G401.6 (cell line): ENCODE results near the gene R3HCC1L.

ENCODE experiments used
- FAIRE-seq: peaks from 2 replicates; lab custom pipeline; 2012; peaks lifted over from hg19 to GRCh38; lab: Jason Lieb, UNC

Gene R3HCC1L

DNA sequence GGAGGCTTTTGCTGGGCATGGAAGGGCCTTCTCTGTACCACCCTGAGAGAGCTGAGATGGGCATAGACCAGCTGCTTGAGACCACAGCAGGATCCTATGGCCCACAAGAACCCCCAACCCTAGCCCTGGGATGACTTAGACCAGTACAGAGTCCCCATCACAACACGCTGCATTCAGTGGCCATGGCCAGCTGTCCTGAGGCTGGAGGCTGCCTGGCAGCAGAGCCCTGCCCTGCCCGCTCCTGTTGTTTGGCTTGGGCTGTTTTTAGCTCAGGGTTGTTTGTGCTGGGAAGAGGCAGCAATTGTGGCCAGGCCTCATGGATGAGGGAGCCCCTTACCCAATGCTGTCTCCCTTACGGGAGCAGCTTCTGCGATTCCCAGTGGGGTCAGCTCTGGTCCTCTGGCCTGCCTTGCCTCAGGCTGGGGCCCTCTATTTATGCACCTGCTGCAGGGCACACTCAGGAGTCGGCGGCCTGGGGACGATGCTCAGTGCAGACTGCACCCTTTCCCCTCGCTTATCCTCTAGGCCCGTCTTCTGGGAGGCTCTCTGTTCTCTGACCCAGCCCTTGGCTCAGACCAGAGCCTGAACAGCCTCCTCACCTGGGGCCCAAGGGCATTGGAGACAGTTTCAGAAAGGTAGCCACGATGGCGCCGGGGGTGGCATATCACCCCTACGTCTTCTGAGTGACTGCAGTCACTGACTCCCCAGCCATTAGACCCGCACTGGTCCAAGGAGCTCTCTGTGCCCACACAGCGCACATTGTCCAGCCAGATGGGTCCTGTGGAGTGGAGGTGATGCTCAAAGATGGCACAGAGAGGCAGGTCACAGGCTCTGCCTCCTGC is 127.2 kb downstream of the R3HCC1L start:
- no peak for FAIRE-seq

DNA sequence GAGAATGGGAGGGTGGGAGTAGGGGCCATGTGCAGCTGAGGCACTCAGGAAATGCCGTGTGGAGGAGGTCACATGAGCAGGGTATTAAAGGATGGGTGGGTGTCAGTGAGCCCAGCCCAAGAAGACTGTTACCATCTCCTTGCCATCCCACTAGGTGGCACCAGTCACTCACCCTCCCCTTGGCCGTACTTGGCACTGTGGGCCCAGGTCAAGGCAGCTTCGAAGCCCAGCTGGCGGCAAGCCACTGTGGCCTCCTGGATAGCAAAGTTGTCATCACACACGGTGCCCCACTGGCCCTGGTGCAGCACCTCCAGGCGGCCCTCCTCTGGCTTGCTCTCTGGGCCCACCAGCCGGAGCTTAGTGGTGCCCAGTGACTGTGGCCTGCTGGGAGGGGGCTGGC is 128.1 kb downstream of the R3HCC1L start:
- no peak for FAIRE-seq

DNA sequence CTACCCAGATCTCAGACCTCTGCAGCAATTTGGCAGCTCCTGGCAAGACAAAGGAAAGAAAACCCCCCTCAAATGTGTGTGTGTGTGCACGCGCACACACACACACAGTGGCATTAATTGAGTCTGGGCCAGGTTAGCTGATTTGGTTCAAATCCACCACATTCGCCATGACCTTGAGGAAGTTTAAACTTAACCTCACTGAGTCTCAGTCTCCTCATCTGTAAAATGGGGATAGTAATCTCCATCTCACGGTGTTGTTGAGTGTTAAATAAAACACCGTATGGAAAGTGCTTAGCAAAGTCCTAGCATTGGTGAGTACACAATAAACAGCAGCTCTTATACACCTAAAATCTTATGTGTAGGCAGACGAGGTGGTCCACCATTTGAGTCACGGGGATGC is 128.6 kb downstream of the R3HCC1L start:
- no peak for FAIRE-seq

DNA sequence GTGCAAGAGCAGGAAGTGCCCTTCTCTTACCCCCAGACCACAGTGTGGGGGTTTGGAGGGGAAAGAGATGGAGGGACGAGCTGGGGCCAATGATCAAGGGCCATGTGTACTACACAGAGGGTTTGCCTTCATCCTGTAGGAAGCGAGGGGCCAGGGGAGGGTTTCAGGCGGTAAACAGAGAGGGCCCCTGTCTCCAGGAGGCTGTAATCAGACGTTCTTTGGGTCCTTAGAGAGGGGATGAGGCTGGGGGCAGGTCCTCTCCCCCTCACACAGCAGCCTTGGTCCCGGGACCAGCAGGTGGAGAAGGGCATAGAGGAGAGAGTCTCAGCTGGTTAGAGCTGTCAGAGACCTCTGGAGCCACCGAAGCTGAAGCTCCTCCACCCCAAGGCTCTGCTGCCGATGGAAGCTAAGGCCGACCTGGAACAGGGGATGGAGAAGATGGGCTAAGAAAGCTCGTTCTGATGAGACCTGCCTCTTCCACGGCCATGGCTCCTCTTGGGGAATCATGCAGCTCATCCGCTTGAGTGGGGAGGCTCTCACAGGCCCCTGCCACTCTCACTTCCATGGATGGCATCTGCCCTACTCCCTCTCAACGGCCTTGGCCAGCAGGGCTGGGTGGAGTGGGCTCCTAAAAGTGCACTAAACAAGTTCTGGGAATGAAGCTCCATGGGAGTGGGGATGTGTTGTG is 130.1 kb downstream of the R3HCC1L start:
- no peak for FAIRE-seq

DNA sequence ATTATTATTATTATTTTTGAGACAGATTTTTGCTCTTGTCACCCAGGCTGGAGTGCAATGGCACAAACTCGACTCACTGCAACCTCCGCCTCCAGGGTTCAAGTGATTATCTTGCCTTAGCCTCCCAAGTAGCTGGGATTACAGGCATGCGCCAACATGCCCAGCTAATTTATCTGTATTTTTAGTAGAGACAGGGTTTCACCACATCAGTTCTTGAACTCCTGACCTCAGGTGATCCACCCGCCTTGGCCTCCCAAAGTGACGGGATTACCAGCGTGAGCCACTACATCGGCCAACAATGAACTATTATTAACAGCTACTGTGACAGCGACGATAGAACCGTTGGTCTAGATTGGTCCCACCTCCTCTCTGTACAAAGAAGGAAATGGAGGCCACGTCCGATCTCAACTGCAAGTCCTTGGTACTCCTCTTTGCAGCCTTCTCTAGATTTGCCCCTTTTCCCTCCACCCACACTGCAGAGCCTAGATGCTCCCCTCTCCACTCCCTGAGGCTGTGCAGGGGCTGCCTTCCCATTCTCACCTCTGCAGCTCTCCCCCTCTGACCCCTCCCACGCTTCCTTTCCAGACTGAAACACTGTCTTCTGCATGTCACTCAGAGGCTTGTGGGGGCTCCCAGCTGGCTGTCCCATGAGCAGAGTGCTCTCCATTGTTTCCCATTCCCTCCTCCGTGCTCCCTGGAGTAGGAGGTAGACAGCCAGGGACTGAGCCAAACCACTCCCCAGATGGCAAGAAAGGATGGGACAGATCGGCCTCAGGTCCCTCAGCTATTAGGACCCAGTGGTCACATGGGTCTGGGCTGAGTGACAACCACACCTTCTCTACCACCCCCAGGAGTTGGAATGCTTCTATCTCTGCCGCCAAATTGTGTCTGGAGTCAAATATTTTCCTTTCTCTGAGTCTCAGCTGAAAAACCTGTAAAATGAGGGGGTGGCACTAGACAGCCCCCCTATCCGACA is 131.2 kb downstream of the R3HCC1L start:
- FAIRE-seq, result no peak

DNA sequence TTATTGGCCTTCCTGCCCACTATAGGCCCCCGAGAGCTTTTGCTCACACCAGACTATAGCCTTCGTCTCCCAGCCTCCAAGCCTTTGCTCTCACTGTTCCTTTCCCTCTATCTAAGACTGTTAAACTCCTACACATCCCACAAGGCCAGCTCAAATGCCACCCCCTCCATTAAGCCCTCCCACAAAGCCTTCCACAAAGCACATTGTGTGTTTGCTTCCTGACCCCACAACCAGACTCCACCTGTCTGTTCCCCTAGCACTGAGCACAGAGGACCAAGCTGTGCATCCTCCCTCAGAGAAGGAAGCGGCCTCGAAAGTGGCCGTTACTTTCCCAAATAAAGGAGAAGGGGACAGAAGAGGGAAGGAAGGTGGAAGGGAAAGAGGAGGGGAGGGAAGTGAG is 132.2 kb downstream of the R3HCC1L start:
- no peak for FAIRE-seq

DNA sequence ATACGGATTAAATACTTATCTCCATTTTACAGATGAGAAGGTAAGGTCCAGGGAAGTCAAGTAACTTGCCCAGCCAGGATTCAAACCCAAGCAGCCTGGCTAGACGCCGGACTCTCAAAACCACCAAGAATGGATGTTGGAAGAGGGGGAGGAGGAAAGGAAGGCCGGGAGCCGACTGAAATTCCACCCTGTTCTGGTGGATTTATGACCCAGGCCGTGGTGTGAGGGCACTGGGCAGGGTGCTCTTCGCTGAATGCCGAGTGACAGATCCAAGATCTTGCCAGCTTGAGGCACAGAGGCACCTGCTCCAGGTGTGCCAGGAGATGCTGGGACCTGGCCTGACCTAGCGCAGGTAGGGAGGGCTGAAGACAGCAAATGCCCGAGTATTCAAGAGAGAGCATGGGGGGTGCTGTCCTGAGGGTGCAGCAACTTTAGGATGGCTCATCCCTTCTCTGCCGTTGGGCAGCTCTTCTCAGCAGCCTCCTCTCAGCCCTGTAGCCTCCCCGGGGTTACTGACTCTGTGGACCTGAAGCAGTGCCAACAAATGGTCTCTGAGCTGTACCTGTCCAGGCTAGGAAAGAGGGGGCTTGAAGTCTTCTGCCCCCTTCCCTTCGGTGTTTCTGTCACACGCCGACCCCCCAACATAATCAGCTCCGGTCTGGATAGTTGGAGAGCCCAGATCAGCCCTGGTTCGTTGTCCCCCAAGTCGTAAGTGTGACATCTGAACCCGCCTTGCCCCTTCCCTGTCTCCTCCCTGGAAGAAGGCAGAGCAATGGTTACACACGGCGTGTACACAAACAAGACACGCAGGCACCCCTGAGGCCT is 132.8 kb downstream of the R3HCC1L start:
- no peak for FAIRE-seq

DNA sequence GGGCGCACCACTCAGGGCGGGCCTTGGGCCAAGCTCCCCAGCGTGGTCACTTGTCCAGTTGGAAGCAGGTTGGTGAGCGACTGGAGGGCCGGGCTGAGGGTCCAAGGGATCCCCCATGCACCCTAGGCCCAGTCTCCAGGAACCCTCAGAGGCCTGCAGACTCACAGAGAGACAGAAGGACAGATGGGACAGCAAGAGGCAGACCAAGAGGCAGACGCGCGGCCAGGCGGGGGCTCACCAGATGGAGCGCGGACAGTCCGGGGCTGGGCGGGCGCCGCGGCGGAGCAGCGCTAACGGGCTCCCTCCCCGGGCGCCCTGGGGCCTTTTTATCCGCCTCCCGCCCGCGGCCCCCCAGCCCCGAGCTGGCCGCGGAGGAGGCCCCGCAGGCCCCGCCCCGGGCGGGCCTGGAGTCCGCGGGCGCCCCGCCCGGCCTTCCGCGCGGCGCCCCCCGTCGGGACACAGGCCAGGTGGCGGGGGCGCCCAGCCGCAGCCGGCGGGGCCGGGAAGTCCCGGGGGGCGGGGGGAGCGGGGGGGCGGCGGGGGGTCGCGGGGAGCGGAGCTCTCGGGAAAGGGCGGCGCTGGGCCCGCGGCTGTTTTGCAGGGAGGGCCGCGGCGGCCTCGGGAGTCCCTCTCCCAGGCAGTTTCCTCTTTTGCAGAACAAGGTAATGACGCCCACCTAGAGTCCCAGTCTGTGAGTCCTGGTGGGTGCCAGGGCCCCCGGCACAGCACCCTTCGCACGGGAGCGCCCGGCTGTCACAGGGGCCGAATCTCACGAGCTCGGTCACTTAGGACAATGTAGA is 133.6 kb downstream of the R3HCC1L start, which contains the start of gene LOXL4:
LOXL4 (minus strand) TSS at position 301 of the 800 bp plus-strand sequence. CDS start 5,175 bp downstream, outside the sequence.
- no peak for FAIRE-seq

DNA sequence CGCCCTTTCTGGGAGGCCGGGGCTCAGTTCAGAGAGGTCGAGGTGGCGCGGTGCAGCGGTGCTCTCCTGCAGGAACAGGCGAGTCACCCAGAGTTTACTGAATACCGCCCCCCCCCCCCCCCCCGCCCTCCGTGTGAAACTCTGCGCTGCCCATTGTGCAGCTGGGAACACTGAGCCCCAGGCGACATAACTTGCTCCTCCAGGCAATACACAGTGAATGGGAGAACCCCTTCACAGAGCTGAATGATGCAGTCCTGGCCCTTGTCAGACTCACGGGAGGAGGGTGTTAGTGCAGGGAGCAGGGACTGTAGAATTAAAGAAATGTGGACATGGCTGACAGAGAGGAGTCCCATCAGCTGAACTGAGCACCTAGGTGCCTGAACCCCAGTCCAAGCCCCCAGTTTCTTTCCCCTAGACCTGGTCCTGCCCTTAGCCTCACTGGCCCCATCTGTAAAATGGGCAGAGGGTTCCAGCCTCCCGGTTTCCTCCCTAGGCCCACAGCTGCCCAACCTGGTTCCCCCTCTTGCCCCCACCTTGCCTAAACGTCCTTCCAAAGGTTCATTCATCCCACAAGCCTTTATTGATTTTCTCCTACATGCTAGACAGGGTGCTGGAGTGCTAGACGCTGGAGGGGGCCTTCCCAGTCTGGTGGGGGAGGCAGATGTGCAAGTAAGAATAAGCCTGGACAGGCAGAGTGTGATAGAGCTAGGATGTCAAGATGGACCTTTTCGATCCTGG is 134.4 kb downstream of the R3HCC1L start:
- no peak for FAIRE-seq

DNA sequence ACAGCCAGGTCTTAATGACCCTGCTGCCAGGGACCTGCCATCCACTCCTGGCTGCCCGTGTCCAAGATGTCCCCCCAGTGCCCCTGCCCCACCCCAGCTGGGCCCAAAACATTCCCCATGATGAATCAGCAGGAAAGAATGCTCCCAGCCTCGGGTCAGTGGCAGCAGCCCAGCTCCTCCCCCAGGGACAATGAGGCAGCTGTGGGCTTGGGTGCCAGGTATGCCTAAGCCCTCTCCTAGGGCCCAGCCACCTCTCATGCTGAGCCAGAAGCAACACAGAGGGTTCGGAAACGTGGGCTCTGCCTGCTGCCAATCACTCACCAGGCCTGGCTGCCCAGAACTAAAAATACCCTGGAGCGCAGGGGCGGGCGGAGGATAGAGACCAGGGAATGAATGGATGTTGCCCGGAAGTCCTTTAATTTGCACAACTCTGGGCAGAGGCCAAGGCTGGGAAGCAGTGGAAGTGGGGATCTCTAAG is 135.0 kb downstream of the R3HCC1L start:
- FAIRE-seq, result no peak

DNA sequence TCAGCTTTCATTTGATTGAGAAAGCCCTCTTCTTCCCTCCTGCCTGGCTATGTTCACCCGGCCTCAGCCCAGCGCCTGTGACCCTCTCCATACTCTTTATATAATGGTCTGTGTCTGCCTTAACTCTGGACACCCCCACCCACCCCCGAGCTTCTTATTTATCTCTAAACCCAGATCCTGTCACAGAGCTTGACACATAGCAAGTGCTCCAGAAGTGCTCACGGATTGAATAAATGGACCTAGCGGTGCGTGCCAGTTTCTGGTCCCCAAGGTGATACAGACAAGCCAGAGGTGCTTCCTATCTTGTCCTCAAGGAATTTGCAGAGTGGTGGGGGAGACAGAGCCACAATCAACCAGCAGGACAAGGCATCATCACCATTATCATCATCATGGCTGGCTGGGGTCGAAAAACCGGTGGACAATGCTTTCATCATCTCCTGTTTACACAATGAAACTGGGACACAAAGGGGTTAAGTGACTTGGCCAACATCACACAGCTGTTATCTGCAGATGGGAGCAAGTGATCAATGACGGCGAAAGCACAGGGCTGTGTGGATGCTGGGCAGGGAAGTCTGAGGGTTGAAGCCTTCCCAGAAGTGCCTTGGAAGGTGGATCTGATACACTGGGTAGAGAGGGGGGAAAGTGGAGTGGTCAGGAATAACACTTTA is 135.8 kb downstream of the R3HCC1L start:
- FAIRE-seq, result no peak

DNA sequence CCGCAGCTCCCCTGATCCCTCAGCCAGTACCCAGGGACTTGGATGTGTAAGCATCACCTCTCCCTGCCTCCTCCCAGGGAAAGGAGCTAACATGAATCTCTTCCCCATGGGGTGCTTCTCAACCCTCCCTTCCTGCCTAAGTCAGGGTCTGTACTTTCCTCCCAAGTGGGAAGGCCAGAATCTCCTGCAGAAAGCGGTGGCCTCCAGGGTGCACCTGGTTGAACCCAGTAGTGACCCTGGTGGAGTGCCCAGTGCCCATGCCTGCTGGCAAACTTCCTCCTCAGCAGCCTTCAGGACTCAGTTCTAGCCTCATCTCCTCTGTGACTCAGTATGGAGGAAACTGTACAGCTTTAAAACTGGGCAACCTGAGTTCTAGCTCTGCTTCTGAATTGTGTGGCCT is 136.3 kb downstream of the R3HCC1L start:
- no peak for FAIRE-seq

DNA sequence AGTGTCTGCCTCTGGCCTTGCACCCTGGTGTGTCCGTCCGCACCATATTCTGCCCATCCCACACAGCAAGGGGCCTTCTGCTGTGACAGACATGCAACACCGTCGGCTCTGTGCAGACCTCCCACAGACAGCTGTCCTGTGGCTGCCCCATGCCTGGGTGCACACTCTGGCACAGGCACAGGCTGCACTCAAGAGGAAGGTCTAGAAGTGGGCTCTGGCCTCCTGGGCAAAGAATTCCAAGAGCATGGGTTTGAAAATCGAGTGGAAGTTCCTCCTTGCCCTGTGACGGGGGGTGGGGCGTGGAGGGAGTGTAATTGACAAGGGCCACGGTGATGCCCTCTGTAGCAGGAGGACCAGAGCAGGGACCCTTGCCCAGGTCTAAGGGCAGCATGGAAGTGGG is 137.8 kb downstream of the R3HCC1L start:
- no peak for FAIRE-seq

DNA sequence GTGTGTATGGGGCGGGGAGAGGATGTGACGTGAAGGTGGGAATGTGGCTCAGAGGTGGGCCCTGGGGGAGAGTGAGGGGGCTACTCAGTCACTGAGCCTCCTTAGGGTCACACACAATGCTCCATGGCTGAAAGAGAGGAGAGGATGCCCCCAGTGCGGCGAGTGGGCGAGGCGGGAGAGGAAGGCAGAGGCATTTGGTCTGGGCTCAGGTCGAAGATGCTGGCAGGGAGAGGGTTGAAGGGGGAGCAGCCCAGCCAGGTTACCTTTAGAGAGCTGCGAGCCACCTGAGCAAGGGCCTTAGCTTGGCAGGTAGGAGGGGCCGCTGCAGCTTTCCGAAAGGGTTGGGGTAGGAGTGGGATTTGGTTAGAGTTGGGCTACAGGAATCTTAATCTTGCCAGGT is 138.2 kb downstream of the R3HCC1L start:
- no peak for FAIRE-seq

DNA sequence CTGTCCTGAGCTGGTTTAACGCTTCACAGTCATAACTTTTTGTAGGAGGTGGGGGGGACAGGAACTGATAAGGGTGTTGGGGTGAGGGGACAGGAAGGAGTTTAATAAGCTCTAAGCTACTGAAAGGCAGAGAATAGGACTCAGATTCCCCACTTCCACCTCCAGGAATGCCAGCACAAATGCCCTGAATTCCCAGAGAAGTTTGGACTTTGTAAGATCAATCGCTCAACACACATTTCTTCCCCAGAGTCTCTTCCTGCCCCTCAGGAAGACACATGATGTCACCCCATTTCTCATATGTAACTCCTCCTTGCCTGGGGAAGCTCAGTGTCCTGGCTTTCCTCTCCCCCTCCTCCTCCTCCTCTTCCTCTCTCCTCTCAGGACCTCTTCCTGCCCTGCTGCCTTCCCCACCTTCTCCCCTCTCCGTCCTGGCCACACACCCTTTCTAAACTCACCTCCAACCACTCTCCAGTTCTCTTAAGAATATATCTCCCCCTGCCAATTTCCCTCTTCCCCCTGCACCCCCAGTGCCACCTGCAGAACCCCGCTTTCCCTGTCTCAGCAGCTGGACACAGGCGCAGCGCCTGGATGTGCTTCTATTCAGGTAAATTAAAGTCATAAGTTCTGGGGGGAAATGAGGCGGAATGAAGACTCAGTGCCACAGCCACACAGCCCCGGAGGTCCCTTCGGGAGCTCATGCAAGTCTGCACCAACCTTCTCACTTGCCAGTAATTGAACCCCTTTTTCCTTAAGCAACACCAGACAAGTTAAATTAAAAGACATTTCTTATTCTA is 138.8 kb downstream of the R3HCC1L start:
- FAIRE-seq, result no peak

DNA sequence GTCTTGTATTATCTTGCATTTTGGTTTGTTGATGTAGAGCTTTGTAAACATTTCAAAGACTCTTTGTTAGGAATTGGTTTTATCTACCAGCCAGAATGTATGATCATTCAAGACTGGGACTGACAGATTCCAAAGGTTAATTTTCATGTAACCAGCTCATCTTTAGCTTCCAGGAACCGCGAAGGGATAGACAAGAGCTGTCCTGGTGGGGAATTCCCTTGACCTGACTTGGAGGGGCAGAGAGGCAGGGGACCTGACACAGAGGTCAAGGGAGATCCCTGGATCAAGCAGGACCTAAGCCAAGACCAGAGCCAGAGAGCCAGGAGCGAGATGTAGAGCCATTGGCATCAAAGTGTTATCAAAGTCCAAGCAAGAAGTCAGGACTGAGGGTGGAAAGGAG is 140.1 kb downstream of the R3HCC1L start:
- FAIRE-seq, result no peak

DNA sequence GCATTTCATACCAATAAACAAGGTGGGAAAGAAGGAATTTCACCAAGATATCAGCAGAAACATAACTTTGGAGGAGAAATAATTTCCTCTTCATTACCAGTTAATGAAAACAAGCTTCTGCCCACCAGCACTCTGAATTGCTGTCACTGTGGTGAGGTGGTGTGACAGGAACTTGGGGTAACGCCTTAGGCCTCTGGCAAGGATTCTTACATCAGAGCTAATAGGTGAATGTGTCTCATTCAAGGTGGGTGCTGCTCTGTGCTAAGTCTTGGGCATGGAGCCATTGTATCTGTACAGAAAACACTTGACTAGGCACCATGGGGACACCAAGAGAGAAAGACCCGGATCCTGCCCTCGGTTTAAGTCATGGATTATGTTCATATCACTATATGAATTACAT is 141.9 kb downstream of the R3HCC1L start:
- FAIRE-seq, result no peak

DNA sequence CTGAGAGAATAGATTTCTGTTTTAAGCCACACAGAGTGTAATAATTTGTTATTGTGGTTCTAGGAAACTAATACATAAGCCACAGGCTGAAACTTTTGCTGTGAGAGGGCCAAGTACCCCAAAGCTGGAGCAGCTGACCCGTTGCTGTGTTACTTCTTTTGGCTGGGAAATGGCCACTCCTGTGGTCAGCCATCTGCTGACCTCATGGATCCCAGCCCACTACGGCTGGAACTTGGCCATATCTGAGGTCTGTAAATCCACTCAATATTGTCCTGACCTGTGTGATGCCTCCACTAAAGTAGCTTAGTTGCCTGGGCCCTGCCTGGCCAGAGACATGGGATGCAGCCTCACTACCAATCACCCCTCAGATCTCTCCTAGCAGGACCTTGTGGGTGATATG is 151.0 kb downstream of the R3HCC1L start:
- no peak for FAIRE-seq

DNA sequence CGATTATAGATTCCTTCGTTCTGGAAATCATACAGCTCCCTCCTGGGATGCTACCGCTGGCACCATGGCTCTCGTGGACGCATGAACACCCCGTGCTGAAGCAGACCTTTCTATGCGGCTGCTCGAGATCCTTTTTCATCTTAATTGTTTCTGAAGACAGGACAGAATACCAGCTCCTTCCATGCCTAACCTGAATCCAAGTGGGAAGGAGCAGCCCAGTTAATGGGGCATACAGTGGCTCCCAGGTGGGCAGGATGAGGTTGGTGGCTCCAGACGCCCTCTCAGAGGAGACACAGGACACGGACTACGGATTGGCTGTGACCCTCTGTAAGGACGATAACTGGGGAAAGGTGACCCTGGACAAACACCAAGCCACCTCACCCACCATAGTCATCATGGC is 152.0 kb downstream of the R3HCC1L start:
- no peak for FAIRE-seq
